ENCODE results near the gene TAGAP.

TAGAP gene

DNA sequence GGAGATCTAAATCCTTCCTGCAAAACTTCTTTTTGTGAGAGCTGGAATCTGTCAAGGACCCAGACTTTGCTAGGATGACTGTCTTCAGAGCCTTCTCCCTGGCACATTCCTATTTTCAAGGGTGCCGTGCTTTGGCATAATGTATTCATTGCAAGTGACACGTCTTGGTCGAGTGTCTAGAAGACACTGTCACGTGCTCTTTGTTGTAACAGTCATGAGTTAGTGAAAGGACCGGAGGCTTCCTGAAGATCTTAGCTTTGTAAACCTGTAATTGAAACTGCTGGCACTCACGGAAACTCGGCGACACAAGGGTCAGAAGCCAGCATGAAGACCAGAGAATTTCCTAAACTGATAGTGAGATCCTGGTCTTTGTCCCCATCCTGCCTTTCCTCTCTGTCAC, 19.7 kb upstream of the TAGAP start:
- no peak overlapping the region for H3K4me3 ChIP-seq
- H3K9me3 ChIP-seq = no peaks in the 10 kb centered on the region
- DNase-seq (ENCODE audit: low spot score in 2 of 2) = no peak
- in situ Hi-C loops (cut with MboI; ENCODE audit: low sequenced_read_pairs) = no loop called here
- H3K36me3 ChIP-seq (replicated peaks) = no peaks in the 10 kb centered on the region
- no peaks in the 10 kb centered on the region for H3K4me1 ChIP-seq
- peaks cover 3% of the 10 kb centered on the region for H3K27me3 ChIP-seq (ENCODE audit: low read depth)

DNA sequence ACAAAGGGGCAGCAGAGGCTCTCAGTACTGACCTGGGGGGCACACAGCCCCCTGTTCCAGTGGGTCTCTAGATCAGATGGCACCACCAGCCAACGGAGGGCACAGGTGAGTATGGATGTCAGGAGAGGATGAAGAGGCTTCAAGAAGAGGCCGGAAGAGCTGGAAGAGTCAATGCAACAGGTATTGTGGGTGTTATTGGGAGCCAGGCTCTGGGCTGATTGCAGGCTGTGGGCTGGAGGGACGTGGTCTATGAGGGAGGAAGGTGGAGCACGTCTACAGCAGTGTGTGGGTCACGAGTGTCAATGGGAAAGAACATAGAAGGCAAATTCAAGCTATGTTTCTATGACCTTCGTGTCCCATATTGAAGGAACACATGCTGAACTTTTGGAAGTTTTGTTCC, 18.8 kb upstream of the TAGAP start:
- Histone ChIP-seq H3K27me3 (ENCODE audit: low read depth) (peaks cover 3% of the 10 kb centered on the region), H3K4me1 (no peaks in the 10 kb centered on the region), H3K9me3 (no peaks in the 10 kb centered on the region), H3K36me3 (replicated peaks) (no peaks in the 10 kb centered on the region), H3K4me3 (no peak overlapping the region)
- in situ Hi-C loops (cut with MboI; ENCODE audit: low sequenced_read_pairs) = no loop called here
- no peak for DNase-seq (ENCODE audit: low spot score in 2 of 2)

DNA sequence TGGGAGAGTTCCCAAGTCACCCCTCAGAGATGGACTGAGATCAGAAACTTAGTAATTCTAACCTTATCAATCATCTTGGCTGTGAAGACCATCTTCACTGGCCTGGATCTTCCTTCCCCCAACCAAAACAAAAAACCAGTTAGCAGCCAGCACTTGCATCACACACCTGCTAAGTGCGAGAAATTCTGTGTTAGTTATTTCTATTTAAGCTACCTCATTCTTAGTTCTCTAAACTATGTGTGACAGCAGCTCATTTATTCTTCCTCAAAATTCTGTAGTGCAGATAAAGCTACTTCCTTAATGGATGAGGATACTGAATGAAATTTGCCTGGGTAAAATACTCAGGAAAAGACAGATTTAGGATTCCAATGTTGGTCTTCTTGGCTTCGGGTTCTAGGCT, 18.2 kb upstream of the TAGAP start:
- no peak overlapping the region for H3K4me3 ChIP-seq
- H3K9me3 ChIP-seq = no peaks in the 10 kb centered on the region
- H3K36me3 ChIP-seq (replicated peaks) = no peaks in the 10 kb centered on the region
- H3K4me1 ChIP-seq = no peaks in the 10 kb centered on the region
- peaks cover 3% of the 10 kb centered on the region for H3K27me3 ChIP-seq (ENCODE audit: low read depth)
- no peak for DNase-seq (ENCODE audit: low spot score in 2 of 2)
- in situ Hi-C loops (cut with MboI; ENCODE audit: low sequenced_read_pairs) = no loop called here

DNA sequence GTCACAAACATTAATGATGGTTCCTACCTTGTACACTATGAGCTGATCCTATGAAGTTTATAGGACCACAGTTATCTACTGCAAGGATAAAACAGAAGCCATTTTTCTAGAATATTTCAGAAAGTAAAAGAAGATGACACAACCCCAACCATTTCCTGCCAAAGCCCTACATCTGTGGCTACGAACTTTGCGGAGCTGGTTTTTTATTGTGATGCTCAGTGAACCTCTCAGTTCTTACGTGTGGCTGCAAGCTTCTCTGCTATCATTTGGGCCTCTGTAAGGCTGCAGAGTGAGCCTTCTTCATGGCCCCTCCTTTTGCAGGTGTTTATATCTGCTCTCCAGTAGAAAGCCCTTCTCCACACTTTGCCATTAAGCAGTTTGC, 17.8 kb upstream of the TAGAP start:
- no peaks in the 10 kb centered on the region for H3K9me3 ChIP-seq
- H3K4me1 ChIP-seq = no peaks in the 10 kb centered on the region
- H3K4me3 ChIP-seq = no peak overlapping the region
- DNase-seq (ENCODE audit: low spot score in 2 of 2) = no peak
- H3K36me3 ChIP-seq (replicated peaks) = no peaks in the 10 kb centered on the region
- in situ Hi-C loops (cut with MboI; ENCODE audit: low sequenced_read_pairs) = no loop called here
- H3K27me3 ChIP-seq (ENCODE audit: low read depth) = peaks cover 3% of the 10 kb centered on the region

DNA sequence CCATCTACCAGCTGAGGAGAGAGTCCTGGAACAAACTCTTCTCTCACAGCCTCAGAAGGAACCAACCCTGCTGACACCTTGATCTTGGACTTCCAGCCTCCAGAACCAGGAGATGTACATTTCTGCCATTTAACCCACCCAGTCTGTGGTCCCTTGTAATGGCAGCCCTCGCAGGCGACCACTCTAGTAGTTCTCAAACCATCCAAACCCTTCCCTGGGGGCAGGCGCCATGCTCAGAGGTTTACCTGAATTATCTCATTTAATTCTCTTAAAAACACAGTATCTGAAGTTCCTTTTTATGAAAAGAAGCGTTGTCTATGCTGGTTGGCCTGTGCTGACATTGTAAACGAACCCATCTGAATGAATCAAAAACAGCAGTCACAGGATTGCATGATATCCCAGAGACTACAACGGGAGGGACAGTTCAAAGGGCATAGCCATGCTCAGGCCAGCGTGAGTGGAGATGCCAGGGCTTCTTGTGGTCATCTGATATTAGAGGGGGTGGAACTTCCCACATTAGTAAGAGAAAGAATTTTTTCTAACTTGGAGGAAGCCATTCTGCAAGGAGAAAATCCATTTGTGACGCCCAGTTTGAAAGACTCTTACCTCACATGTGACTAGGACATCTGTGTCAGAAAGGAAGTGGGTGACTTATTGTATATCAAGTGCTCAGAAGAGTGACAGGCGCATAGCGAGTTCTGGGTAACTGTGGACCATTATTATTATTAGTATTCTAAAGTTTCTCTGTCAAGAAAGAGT, 17.2 kb upstream of the TAGAP start:
- no peaks in the 10 kb centered on the region for H3K36me3 ChIP-seq (replicated peaks)
- peaks cover 6% of the 10 kb centered on the region; the same call in 1 of the 2 replicates for H3K27me3 ChIP-seq (ENCODE audit: low read depth)
- H3K9me3 ChIP-seq = no peaks in the 10 kb centered on the region
- H3K4me3 ChIP-seq = no peak overlapping the region
- H3K4me1 ChIP-seq = no peaks in the 10 kb centered on the region
- in situ Hi-C loops (cut with MboI; ENCODE audit: low sequenced_read_pairs) = no loop called here
- no peak for DNase-seq (ENCODE audit: low spot score in 2 of 2)

DNA sequence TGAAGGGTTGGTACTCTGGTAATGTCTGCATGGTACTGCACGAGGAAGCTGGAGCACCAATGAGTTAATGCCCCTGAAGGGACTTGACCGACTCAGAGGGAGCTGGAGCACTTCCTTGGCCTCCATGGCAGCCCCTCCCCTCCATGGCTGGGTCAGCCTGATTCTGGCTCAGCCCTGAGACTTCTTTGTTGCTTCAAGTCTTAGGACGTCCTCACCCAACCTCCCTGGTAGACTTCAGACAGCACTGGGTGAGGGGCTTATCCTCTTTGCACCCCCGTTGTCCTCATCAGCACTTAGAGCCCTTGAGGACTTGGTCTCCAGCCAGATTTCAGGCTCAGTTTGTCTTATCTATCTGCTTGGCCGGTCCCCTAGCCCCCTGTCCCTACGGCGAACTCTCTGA, 16.4 kb upstream of the TAGAP start:
- in situ Hi-C loops (cut with MboI; ENCODE audit: low sequenced_read_pairs) = no loop called here
- H3K9me3 ChIP-seq = no peaks in the 10 kb centered on the region
- DNase-seq (ENCODE audit: low spot score in 2 of 2) = no peak
- H3K36me3 ChIP-seq (replicated peaks) = no peaks in the 10 kb centered on the region
- peaks cover 13% of the 10 kb centered on the region; the same call in 1 of the 2 replicates for H3K27me3 ChIP-seq (ENCODE audit: low read depth)
- H3K4me3 ChIP-seq = no peak overlapping the region
- no peaks in the 10 kb centered on the region for H3K4me1 ChIP-seq

DNA sequence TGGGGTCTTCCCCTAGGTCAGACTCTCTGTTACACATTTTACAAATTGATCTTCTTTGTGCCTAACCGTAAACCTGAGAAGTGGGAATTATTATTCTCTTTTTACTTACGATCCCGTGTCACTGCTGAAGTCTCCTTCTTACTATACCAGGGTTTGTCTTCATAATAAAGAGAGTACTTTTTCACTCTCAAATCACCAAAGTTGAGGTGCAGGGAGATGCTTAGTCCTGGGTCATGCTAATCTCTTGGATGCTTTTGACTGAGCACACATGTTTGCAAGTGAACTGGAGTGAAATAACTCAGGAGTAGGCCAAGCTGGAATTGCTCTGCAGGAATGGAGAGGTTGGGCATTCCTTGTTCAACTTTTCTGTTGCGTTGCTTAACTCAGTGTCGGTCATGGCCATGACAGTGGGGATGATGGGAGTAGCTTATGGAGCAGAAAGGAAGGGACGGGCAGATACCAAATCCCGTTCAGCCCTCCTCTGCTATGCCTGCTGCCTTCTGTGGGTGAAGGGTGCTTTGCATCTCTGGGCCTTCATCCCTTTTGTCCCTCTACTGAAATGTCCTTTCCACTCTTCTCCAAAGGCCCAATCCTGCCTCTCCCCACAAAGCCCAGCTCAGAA, 15.2 kb upstream of the TAGAP start:
- no peak for DNase-seq (ENCODE audit: low spot score in 2 of 2)
- no peaks in the 10 kb centered on the region for H3K36me3 ChIP-seq (replicated peaks)
- H3K4me3 ChIP-seq = no peak overlapping the region
- no peaks in the 10 kb centered on the region for H3K9me3 ChIP-seq
- in situ Hi-C loops (cut with MboI; ENCODE audit: low sequenced_read_pairs) = no loop called here
- no peaks in the 10 kb centered on the region for H3K4me1 ChIP-seq
- H3K27me3 ChIP-seq (ENCODE audit: low read depth) = peaks cover 21% of the 10 kb centered on the region; the same call in 1 of the 2 replicates

DNA sequence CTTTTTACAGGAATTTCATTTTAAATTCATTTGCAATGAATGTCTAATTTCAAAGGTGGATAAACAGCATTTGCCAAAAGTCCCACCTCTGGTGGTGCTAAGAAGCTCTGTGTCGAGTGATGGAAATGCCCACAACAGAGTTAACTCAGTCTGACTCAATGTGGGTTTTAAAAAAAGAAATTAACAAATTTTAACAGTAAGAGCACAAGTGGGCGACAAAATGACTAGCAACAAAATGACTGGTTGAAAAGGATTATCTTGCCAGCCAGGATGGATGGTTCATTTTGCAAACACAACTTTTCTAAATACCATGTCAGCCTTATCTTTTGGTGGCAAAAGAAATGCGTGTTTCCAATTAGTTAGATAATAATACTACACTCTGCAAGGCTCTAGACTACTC, 14.3 kb upstream of the TAGAP start:
- Histone ChIP-seq H3K4me3 (no peak overlapping the region), H3K9me3 (no peaks in the 10 kb centered on the region), H3K4me1 (no peaks in the 10 kb centered on the region), H3K36me3 (replicated peaks) (no peaks in the 10 kb centered on the region), H3K27me3 (ENCODE audit: low read depth) (peaks cover 25% of the 10 kb centered on the region)
- in situ Hi-C loops (cut with MboI; ENCODE audit: low sequenced_read_pairs) = no loop called here
- no peak for DNase-seq (ENCODE audit: low spot score in 2 of 2)

DNA sequence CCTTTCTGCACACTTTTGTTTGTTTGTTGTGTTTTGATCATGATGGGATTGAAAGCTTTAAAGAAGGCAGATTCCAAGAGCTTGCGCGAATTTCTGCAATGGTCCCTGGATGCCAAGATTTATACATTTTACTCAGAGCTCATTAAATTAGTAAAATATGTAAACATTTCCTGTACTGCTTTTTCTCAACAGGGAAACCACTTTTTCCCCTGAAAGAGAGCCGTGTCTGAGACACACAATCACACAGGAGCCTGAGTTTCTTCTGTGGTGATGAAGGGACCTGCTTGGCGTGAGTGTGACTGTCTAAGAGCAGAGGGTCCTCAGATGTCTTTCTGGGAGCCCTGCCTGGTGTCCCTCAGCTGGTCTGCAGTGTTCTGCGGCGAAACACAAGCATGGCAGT, 12.1 kb upstream of the TAGAP start:
- H3K27me3 ChIP-seq (ENCODE audit: low read depth) = peaks cover 29% of the 10 kb centered on the region
- H3K36me3 ChIP-seq (replicated peaks) = no peaks in the 10 kb centered on the region
- no peaks in the 10 kb centered on the region for H3K4me1 ChIP-seq
- no peak overlapping the region for H3K4me3 ChIP-seq
- H3K9me3 ChIP-seq = no peaks in the 10 kb centered on the region
- no peak for DNase-seq (ENCODE audit: low spot score in 2 of 2)
- in situ Hi-C loops (cut with MboI; ENCODE audit: low sequenced_read_pairs) = no loop called here

DNA sequence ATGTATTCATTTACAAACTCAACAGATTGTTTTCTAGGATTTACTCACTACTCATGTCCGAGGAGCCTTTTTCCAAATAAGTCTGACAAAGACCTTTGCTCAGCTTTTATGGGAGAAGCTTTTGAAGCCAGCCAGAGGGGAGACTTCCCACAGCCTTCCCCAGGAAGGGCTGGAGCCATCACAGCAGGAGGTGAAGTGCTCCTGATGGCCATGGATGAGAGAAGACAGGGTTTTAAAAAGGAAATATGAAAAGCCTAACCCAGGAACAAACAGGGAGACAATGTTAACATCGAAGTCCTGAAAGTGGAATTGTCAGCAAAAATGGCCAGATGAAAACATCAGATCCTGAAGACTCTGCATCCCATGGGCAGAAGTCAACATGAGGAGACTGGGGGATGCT, 11.6 kb upstream of the TAGAP start:
- Histone ChIP-seq H3K4me3 (no peak overlapping the region), H3K4me1 (no peaks in the 10 kb centered on the region), H3K9me3 (no peaks in the 10 kb centered on the region), H3K27me3 (ENCODE audit: low read depth) (peaks cover 29% of the 10 kb centered on the region), H3K36me3 (replicated peaks) (no peaks in the 10 kb centered on the region)
- no peak for DNase-seq (ENCODE audit: low spot score in 2 of 2)
- in situ Hi-C loops (cut with MboI; ENCODE audit: low sequenced_read_pairs) = no loop called here

DNA sequence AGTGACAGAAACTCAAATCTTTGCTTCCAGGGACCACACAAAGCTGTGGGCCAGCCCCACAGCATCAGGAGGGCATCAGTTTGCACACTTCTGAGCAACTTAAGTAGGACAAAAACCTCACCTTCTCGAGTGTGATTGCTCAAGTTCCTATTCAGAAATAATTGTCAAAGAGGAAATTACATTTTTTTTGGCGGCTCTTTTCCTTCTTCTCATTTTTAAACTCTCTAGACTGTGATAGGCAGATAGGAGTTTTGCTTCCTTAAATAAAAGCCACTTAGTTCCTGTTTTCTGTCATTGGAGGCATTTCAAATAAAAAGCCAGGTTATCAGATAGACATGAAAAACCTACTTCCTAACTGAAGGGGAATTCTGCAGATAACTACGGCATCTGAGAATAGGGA, 11.2 kb upstream of the TAGAP start:
- no peaks in the 10 kb centered on the region for H3K36me3 ChIP-seq (replicated peaks)
- H3K4me1 ChIP-seq = no peaks in the 10 kb centered on the region
- peaks cover 29% of the 10 kb centered on the region for H3K27me3 ChIP-seq (ENCODE audit: low read depth)
- no peak overlapping the region for H3K4me3 ChIP-seq
- DNase-seq (ENCODE audit: low spot score in 2 of 2) = no peak
- in situ Hi-C loops (cut with MboI; ENCODE audit: low sequenced_read_pairs) = no loop called here
- no peaks in the 10 kb centered on the region for H3K9me3 ChIP-seq

DNA sequence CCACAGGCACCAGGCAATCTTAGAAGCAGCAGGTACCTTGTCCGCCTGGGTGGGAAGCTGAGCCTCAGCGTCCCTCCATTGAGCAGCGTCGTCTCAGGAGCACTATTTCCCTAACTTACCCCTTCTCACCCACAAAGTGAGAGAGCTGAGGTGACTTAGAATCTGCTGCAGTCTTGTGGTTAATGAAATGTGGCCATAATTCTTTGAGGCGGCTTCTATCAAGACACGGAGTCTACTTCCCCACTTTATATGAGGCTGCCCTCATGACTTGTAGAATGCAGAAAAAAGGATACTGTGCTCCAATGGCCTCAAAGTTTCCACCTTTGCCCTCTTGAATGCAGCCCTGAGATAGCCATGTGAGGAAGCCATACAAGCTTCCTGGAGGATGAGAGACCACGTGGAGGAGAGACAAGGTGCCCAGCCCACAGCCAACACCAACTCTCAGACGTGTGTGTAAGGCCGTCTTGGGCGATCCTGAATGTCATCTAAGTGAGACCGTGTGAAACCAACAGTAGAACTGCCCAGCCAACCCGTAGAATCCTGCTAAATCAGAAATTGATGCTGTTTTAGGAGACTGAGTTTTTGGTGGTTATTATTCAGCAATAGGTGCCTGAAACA, 9.1 kb upstream of the TAGAP start:
- H3K4me3 ChIP-seq = no peak overlapping the region
- DNase-seq (ENCODE audit: low spot score in 2 of 2) = no peak
- H3K27me3 ChIP-seq (ENCODE audit: low read depth) = peaks cover 29% of the 10 kb centered on the region
- H3K9me3 ChIP-seq = no peaks in the 10 kb centered on the region
- in situ Hi-C loops (cut with MboI; ENCODE audit: low sequenced_read_pairs) = no loop called here
- H3K36me3 ChIP-seq (replicated peaks) = no peaks in the 10 kb centered on the region
- H3K4me1 ChIP-seq = no peaks in the 10 kb centered on the region

DNA sequence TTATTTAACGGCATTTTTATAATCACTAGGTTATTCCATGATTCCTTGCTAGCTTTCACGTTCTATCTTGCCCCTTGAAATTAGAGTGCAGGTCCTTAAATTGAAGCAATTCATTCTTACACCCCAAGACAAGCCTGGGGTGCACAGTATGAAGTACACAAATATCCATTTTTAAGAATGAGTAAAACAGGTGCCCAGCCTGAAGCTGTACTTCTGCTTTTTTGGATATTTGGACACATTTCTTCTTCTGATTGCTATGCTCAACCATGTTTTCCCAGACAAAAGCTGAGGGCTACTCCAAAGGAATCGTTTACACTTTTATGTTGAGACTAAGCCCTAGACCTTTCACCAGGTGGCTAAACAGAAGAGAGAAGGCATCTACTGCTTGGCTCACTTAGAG, 7.9 kb upstream of the TAGAP start:
- no peaks in the 10 kb centered on the region for H3K9me3 ChIP-seq
- H3K27me3 ChIP-seq (ENCODE audit: low read depth) = peaks cover 29% of the 10 kb centered on the region
- no peak for DNase-seq (ENCODE audit: low spot score in 2 of 2)
- in situ Hi-C loops (cut with MboI; ENCODE audit: low sequenced_read_pairs) = no loop called here
- no peak overlapping the region for H3K4me3 ChIP-seq
- no peaks in the 10 kb centered on the region for H3K4me1 ChIP-seq
- no peaks in the 10 kb centered on the region for H3K36me3 ChIP-seq (replicated peaks)

DNA sequence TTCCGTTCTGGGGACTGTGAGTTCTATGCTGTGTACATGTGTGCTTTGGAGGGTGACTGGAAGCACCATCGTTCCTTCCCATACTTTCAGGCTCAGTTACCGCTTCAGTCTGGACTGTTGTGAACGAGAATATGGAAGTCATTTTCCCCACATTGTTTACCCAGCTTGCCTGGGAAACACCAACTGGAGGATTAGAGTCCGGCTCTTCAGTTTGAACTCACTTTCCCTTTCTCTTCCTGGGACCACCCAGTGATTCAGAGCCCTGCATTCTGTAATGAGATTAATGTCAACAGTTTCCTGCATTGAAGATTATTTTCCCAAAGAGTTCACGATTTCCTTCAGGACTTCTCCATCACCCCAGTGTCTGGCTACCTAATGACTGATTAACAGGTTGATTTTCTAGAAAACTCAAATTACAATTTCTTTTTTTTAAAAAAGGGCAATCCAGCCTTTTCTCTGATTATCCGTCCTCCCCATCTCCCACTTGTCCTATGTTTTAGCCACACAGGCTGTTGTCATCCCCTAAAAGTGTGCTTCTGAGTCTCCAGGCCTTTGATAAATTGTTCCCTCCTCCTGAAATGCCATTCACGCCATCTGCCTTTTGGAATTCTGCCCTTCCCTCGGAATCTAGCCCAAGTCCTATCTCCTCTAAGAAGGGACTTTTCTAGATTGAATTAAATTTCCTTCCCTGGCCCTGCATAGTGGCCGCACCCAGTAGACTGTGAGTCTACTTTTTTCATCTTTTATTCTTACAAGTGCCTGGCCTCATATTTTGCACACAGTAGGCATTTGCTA, 3.3 kb upstream of the TAGAP start:
- in situ Hi-C loops (cut with MboI; ENCODE audit: low sequenced_read_pairs) = no loop called here
- peaks cover 30% of the 10 kb centered on the region for H3K27me3 ChIP-seq (ENCODE audit: low read depth)

More for the DNA sequence above, 3.3 kb upstream of the TAGAP start:
- no peaks in the 10 kb centered on the region for H3K36me3 ChIP-seq (replicated peaks)
- DNase-seq (ENCODE audit: low spot score in 2 of 2) = no peak
- no peaks in the 10 kb centered on the region for H3K9me3 ChIP-seq
- no peak overlapping the region for H3K4me3 ChIP-seq
- H3K4me1 ChIP-seq = no peaks in the 10 kb centered on the region
